Erythroblast (primary cell): ENCODE measurements around the gene FERMT3.

Experiments
- GATA1 ChIP-seq: IDR thresholded peaks from 2 replicates; pipeline ENCODE4 v1.6.1; 2011; ENCODE audit warnings: low read depth, mild to moderate bottlenecking, control low read depth, low read length, moderate library complexity
- POLR2A ChIP-seq: IDR thresholded peaks from 2 replicates; pipeline ENCODE4 v1.6.1; 2011; ENCODE audit warnings: mild to moderate bottlenecking, low read length

DNA sequence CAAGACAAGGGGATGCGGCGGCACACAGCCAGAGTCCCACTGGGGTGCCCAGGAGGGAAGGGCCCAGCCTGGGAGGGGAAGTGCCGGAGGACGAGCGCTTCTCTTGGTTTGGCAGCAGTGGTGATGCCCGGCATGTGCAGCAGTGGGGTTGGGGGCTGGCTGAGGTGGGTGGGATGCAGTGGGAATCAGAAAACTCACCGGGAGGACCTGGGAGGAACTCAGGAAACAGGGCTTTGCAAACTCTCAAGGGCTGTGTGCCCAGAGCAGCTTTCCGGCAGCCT, 3.0 kb downstream of the FERMT3 start:
- TF ChIP-seq POLR2A (no peak), GATA1 (no peak)
